ENCODE results near the gene AVEN.

AVEN gene

GRCh38 chr15:33857726-33858125, 181.3 kb downstream of the AVEN start:
- no peak for DNase-seq (ENCODE audit: low read depth in 2 of 2)
- H3K4me3 ChIP-seq (replicated peaks in 1 of 2; ENCODE audit: low read depth in 2 of 2, low read length in 2 of 2): no peak overlapping the region
- TF ChIP-seq CTCF (IDR thresholded peaks at IDR 0.05; ENCODE audit: low read depth, low read length): no peak

- H3K4me3 ChIP-seq (replicated peaks in 1 of 2; ENCODE audit: low read depth in 2 of 2, low read length in 2 of 2): no peak overlapping the region
- TF ChIP-seq CTCF (IDR thresholded peaks at IDR 0.05; ENCODE audit: low read depth, low read length): no peak
- DNase-seq (ENCODE audit: low read depth in 2 of 2): peak; percentile 76 to 82
Measured at GRCh38 chr15:33852570-33852969, 186.4 kb downstream of the AVEN start.

GRCh38 chr15:33852094-33852493, 186.9 kb downstream of the AVEN start:
- no peak overlapping the region for H3K4me3 ChIP-seq (replicated peaks in 1 of 2; ENCODE audit: low read depth in 2 of 2, low read length in 2 of 2)
- TF ChIP-seq CTCF (IDR thresholded peaks at IDR 0.05; ENCODE audit: low read depth, low read length): no peak
- DNase-seq (ENCODE audit: low read depth in 2 of 2): peak; percentile 42 to 52

DNA sequence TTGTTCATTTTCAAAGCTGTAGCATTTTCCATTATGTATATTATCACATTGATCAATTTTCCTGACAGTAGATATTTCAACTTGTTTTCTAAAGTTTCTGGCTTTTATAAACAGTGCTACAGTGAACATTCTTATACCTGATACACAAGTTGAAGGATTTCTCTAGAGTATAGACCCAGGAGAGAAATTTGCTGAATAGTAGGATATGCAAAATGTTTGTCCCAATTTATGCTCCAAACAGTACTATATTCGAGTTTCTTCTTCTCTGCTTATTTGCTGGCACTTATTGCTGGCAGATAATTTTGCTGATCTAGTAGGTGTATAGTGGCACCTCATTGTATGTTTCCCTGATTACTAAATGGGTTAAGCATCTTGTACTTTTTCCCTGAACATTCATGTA, 187.9 kb downstream of the AVEN start:
- no peak for TF ChIP-seq CTCF (IDR thresholded peaks at IDR 0.05; ENCODE audit: low read depth, low read length)
- no peak overlapping the region for H3K4me3 ChIP-seq (replicated peaks in 1 of 2; ENCODE audit: low read depth in 2 of 2, low read length in 2 of 2)

DNA sequence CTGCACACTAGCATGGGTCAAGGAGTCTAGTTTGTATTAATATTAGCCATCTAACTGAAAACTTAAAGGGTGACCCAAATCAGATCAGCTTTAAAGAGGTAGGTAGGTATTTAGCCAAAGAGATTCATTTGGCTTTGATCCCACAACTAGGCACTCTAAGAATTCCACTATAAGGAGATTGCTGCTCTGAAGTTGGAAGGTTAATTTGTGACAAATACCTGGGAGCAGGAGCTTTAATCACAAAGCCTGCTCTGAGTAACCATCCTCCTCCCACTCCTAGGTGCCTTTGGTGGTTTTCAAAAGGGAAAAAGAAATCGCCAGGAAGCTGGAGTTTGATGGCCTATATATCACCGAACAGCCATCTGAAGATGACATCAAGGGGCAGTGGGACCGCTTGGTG, 191.0 kb downstream of the AVEN start:
- no peak for DNase-seq (ENCODE audit: low read depth in 2 of 2)
- no peak for TF ChIP-seq CTCF (IDR thresholded peaks at IDR 0.05; ENCODE audit: low read depth, low read length)
- H3K4me3 ChIP-seq (replicated peaks in 1 of 2; ENCODE audit: low read depth in 2 of 2, low read length in 2 of 2): no peak overlapping the region

More for the DNA sequence above, 187.9 kb downstream of the AVEN start:
- no peak for DNase-seq (ENCODE audit: low read depth in 2 of 2)

DNA sequence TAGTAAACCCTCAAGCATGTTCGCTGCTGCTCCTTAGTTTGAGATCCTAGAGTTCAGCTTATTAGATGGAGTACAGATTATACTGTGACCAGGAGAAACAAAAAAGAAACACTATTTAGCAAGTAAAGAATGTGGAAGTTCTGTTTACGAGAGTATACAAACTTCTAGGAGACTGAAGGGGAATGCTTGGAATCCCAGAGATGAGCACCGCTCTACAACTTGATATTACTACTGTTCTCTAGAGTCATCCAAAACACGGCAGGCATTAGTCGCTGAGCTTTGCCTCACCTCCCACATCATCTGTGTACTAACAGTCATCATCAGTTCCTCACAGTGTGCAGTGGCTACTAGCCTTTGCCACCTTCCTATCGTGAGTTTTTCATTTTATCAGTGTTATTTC, 192.1 kb downstream of the AVEN start:
- TF ChIP-seq CTCF (IDR thresholded peaks at IDR 0.05; ENCODE audit: low read depth, low read length): no peak

GRCh38 chr15:33846142-33846541, 192.9 kb downstream of the AVEN start:
- TF ChIP-seq CTCF (IDR thresholded peaks at IDR 0.05; ENCODE audit: low read depth, low read length): no peak
- no peak overlapping the region for H3K4me3 ChIP-seq (replicated peaks in 1 of 2; ENCODE audit: low read depth in 2 of 2, low read length in 2 of 2)
- no peak for DNase-seq (ENCODE audit: low read depth in 2 of 2)

More for the DNA sequence above, 192.1 kb downstream of the AVEN start:
- no peak for DNase-seq (ENCODE audit: low read depth in 2 of 2)
- no peak overlapping the region for H3K4me3 ChIP-seq (replicated peaks in 1 of 2; ENCODE audit: low read depth in 2 of 2, low read length in 2 of 2)

Data from cardiac fibroblast (primary cell).